ENCODE data around the gene GAS5.

GAS5 gene

GRCh38 chr1:173824315-173825081 lies 43.3 kb downstream of the GAS5 start, which contains the start of the genes CENPL and DARS2:
Gene CENPL (minus strand): TSS chr1:173824883. CDS start chr1:173811299, 13,584 bp downstream.
Gene DARS2 (plus strand): TSS chr1:173824673. CDS start chr1:173825230, 557 bp downstream.
- DNase-seq (ENCODE audit: low spot score): peak; percentile 93

GRCh38 chr1:173823781-173824314 lies 43.9 kb downstream of the GAS5 start:
- peak; percentile 71 for DNase-seq (ENCODE audit: low spot score)

GRCh38 chr1:173821680-173822079 lies 46.1 kb downstream of the GAS5 start:
- DNase-seq (ENCODE audit: low spot score): no peak

- DNase-seq (ENCODE audit: low spot score): no peak
These were observed 49.3 kb downstream of the GAS5 start for GRCh38 chr1:173818459-173818858.

Measured in germinal center (tissue), 1 donor.